Esophagus squamous epithelium (tissue), 5 donors: ENCODE data around the gene LMF1. TPM values are rescaled to one million over a fixed set of nuclear protein-coding genes. Genes with fewer than 3 reads are reported as not detected.
A peak's percentile ranks its signal among the peaks of the same experiment; 100 is the strongest.

Experiments used
- DNase-seq: peaks from one replicate; lab custom pipeline; 2025; lab: John Stamatoyannopoulos, UW
- H3K27ac ChIP-seq, 4 donors: fragments of 200-600 bp; sonication (generic); one replicate each; pipeline ENCODE4 v1.5.1; 2016 to 2019; ENCODE audit warnings: mild to moderate bottlenecking in 1 of 4
- H3K27me3 ChIP-seq, 4 donors: fragments of 200-600 bp; sonication (generic); 1 replicate in 3 of 4; 2 replicates in 1 of 4; pipeline versions ENCODE4 v1.5.1 to v1.6.0; 2017 to 2021; ENCODE audit warnings: antibody characterized with exemption in 1 of 4
- H3K36me3 ChIP-seq, 3 donors: fragments of 200-600 bp; sonication (generic); one replicate each; pipeline ENCODE4 v1.5.1; 2016 to 2019
- H3K4me1 ChIP-seq, 3 donors: fragments of 200-600 bp; sonication (generic); one replicate each; pipeline ENCODE4 v1.5.1; 2017 to 2019
- H3K4me3 ChIP-seq, 4 donors: fragments of 200-600 bp; sonication (generic); 1 replicate in 3 of 4; 2 replicates in 1 of 4; pipeline ENCODE4 v1.5.1; 2016 to 2019; ENCODE audit warnings: mild to moderate bottlenecking in 2 of 4, moderate library complexity in 1 of 4
- H3K9me3 ChIP-seq, 3 donors: fragments of 200-600 bp; sonication (generic); one replicate each; pipeline ENCODE4 v1.5.1; 2016 to 2019
- CTCF ChIP-seq, 6 experiments: fragments of 450-650 bp in 4 of 6; fragments of 200-600 bp in 2 of 6; sonication (generic) in 2 of 6; IDR thresholded peaks; one replicate each; pipeline ENCODE4 v1.5.1; 2016 to 2019; ENCODE audit warnings: antibody characterized with exemption in 6 of 6, mild to moderate bottlenecking in 4 of 6, moderate library complexity in 4 of 6
- POLR2A ChIP-seq, 4 donors: fragments of 450-650 bp; IDR thresholded peaks; one replicate each; pipeline ENCODE4 v1.6.1; 2017; ENCODE audit warnings: antibody characterized with exemption in 4 of 4, mild to moderate bottlenecking in 4 of 4, moderate library complexity in 3 of 4
- WGBS, 2 donors: methylation state at CpG; one replicate each; pipeline ENCODE4 v1.1.5; 2018; 5-methylcytosine and 5-hydroxymethylcytosine counted together
- intact Hi-C: fragments of 100-400 bp; cut with DNase I; formaldehyde crosslinking; loops from one replicate; pipeline ENCODE4 v1.15.0; 2022
- total RNA-seq, 4 donors: library from RNA; depleted of rRNA; stranded (reverse); fragments of >200 nt; gene quantifications; one replicate each; pipeline ENCODE4 v1.1.0, GENCODE V29; 2016
- donor health status: DM: yes; HTN: yes; CAD: no.

LMF1 gene
- total RNA-seq, 4 donors from 2014 or later: 13.3 to 34.4 (median 23.8) TPM

GRCh38 chr16:976389-976931 is 5.7 kb upstream of the LMF1 start:
- Histone ChIP-seq H3K27me3 (peaks cover 7 to 50% (median 11%) of the 10 kb centered on the region in 4 donors), H3K27ac (peak overlapping the region in 1 of 4 donors; percentile 56), H3K9me3 (no peaks in the 10 kb centered on the region), H3K4me3 (no peak overlapping the region), H3K4me1 (peaks cover 6 to 33% (median 18%) of the 10 kb centered on the region in 3 donors), H3K36me3 (no peaks in the 10 kb centered on the region)
- no peak for TF ChIP-seq POLR2A (IDR thresholded peaks at IDR 0.05)
- no peak for TF ChIP-seq CTCF (IDR thresholded peaks at IDR 0.05)
- intact Hi-C loops: no loop called here
- DNase-seq: no peak
- 67% methylated on average over 9 of the region's 24 CpGs; no CpG with 5 or more reads in 1 of the 2 donors for WGBS, 2 donors

GRCh38 chr16:975291-975690 is 4.5 kb upstream of the LMF1 start:
- Histone ChIP-seq H3K9me3 (no peaks in the 10 kb centered on the region), H3K4me1 (peaks cover 3 to 28% (median 11%) of the 10 kb centered on the region in 3 donors), H3K27ac (no peak overlapping the region), H3K27me3 (peaks cover 4 to 38% (median 8%) of the 10 kb centered on the region in 4 donors), H3K36me3 (no peaks in the 10 kb centered on the region), H3K4me3 (no peak overlapping the region)
- intact Hi-C loops: no loop called here
- 91 to 93% methylated on average over 10 to 12 of the region's 12 CpGs for WGBS, 2 donors
- TF ChIP-seq POLR2A (IDR thresholded peaks at IDR 0.05) (no peak), CTCF (IDR thresholded peaks at IDR 0.05) (no peak)
- no peak for DNase-seq

GRCh38 chr16:974611-975261 is 4.0 kb upstream of the LMF1 start:
- WGBS, 2 donors: 59 to 74% methylated on average over 8 to 14 of the region's 26 CpGs
- no peak overlapping the region for H3K27ac ChIP-seq
- no peaks in the 10 kb centered on the region for H3K9me3 ChIP-seq

GRCh38 chr16:974001-974601 is 3.3 kb upstream of the LMF1 start:
- TF ChIP-seq POLR2A (IDR thresholded peaks at IDR 0.05) (no peak), CTCF (IDR thresholded peaks at IDR 0.05) (no peak)
- Histone ChIP-seq H3K36me3 (no peaks in the 10 kb centered on the region), H3K27ac (no peak overlapping the region), H3K4me1 (peaks cover 9 to 34% (median 15%) of the 10 kb centered on the region in 3 donors), H3K4me3 (no peak overlapping the region), H3K9me3 (no peaks in the 10 kb centered on the region), H3K27me3 (peaks cover 0 to 26% (median 0%) of the 10 kb centered on the region in 4 donors)
- intact Hi-C loops: no loop called here
- WGBS, 2 donors: 66 to 67% methylated on average over 9 to 10 of the region's 21 CpGs
- DNase-seq: no peak

More at GRCh38 chr16:974611-975261, 4.0 kb upstream of the LMF1 start:
- Histone ChIP-seq H3K4me1 (peaks cover 4 to 28% (median 11%) of the 10 kb centered on the region in 3 donors), H3K27me3 (peaks cover 0 to 32% (median 3%) of the 10 kb centered on the region in 4 donors), H3K4me3 (no peak overlapping the region), H3K36me3 (no peaks in the 10 kb centered on the region)
- DNase-seq: no peak
- intact Hi-C loops: no loop called here
- TF ChIP-seq POLR2A (IDR thresholded peaks at IDR 0.05) (no peak), CTCF (IDR thresholded peaks at IDR 0.05) (no peak)

GRCh38 chr16:973366-973765 is 2.6 kb upstream of the LMF1 start:
- TF ChIP-seq POLR2A (IDR thresholded peaks at IDR 0.05): no peak
- TF ChIP-seq CTCF (IDR thresholded peaks at IDR 0.05): no peak
- Histone ChIP-seq H3K9me3 (no peaks in the 10 kb centered on the region), H3K27ac (no peak overlapping the region), H3K36me3 (no peaks in the 10 kb centered on the region), H3K4me3 (no peak overlapping the region), H3K27me3 (peaks cover 0 to 19% (median 0%) of the 10 kb centered on the region in 4 donors), H3K4me1 (peaks cover 9 to 41% (median 15%) of the 10 kb centered on the region in 3 donors)
- WGBS, 2 donors: 83 to 86% methylated on average over 16 to 17 of the region's 17 CpGs
- no peak for DNase-seq
- intact Hi-C loops: no loop called here
